Mammary epithelial cell (primary cell): ENCODE measurements around the gene WDR64.

Source experiments
- EZH2 ChIP-seq: IDR thresholded peaks from 2 replicates; pipeline ENCODE4 v1.6.1; 2012; ENCODE audit warnings: low read length, inconsistent platforms, borderline replicate concordance
- TF ChIP-seq, protein P1 (sequence below), 2 donors: IDR thresholded peaks in 1 of 2; conservative IDR thresholded peaks in 1 of 2; 2 replicates each; pipeline ENCODE4 v1.5.1; 2011 to 2012; ENCODE audit warnings: inconsistent platforms in 2 of 2, low read length in 2 of 2, mild to moderate bottlenecking in 2 of 2, control low read depth in 1 of 2, low read depth in 1 of 2; ENCODE audit not compliant: insufficient read depth in 1 of 2; ENCODE audit errors: extremely low read depth in 1 of 2

DNA sequence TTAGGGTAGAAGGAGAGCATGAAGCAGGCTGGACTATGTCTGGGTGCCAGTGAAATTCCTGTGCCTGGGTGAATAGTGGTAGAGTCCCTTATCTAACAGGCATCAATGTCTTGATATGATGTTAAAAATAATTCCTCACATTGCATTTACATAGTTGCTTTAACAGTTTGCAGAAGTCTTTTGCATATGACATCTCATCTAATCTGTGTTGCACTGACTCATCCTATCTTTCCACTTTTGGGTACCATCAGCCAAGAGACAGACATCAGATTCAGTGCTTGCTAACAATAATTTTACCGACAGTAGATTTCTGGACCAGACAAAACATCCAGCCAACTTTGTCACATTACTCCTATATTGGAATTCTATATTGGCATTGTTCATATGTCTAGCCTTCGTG is 92.5 kb downstream of the WDR64 start:
- TF ChIP-seq, protein P1, sequence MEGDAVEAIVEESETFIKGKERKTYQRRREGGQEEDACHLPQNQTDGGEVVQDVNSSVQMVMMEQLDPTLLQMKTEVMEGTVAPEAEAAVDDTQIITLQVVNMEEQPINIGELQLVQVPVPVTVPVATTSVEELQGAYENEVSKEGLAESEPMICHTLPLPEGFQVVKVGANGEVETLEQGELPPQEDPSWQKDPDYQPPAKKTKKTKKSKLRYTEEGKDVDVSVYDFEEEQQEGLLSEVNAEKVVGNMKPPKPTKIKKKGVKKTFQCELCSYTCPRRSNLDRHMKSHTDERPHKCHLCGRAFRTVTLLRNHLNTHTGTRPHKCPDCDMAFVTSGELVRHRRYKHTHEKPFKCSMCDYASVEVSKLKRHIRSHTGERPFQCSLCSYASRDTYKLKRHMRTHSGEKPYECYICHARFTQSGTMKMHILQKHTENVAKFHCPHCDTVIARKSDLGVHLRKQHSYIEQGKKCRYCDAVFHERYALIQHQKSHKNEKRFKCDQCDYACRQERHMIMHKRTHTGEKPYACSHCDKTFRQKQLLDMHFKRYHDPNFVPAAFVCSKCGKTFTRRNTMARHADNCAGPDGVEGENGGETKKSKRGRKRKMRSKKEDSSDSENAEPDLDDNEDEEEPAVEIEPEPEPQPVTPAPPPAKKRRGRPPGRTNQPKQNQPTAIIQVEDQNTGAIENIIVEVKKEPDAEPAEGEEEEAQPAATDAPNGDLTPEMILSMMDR (conservative IDR thresholded peaks at IDR 0.05 in 1 of 2, IDR thresholded peaks at IDR 0.05 in 1 of 2; ENCODE audit: extremely low read depth in 1 of 2, insufficient read depth in 1 of 2, low read depth in 1 of 2, low read length in 2 of 2) = no peak
- TF ChIP-seq EZH2 = no peak
